ENCODE data around the gene CEBPA. TPM values are rescaled to one million over a fixed set of nuclear protein-coding genes. Genes with fewer than 3 reads are reported as not detected.
A peak's percentile ranks its signal among the peaks of the same experiment; 100 is the strongest.

CEBPA gene
- total and polyA plus RNA-seq, 2 donors (not counting 1 experiment from before 2014, with no cell fraction given), result 1.7 to 2.6 TPM

DNA sequence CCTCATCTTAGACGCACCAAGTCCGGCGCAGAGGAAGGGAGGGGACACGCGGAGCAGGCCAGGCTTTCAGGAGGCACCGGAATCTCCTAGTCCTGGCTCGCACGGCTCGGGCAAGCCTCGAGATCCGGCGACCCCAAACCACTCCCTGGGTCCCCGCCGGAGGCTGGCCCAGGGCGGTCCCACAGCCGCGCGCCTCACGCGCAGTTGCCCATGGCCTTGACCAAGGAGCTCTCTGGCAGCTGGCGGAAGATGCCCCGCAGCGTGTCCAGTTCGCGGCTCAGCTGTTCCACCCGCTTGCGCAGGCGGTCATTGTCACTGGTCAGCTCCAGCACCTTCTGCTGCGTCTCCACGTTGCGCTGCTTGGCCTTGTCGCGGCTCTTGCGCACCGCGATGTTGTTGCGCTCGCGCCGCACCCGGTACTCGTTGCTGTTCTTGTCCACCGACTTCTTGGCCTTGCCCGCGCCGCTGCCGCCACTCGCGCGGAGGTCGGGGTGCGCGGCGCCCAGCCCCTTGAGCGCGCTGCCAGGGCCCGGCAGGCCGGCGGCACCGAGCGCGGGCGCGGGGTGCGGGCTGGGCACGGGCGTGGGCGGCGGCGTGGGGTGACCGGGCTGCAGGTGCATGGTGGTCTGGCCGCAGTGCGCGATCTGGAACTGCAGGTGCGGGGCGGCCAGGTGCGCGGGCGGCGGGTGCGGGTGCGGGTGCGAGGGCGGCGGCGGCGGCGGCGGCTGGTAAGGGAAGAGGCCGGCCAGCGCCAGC, 1.0 kb downstream of the CEBPA start:
- Histone ChIP-seq H3K9me3 (ENCODE audit: control extremely low read depth in 1 of 3, control insufficient read depth in 2 of 3, insufficient read depth in 1 of 3, low read length in 2 of 3) (peaks cover 0 to 10% (median 0%) of the 10 kb centered on the region in 3 donors), H3K4me3 (ENCODE audit: control extremely low read depth in 1 of 5, extremely low read depth in 1 of 5, insufficient read depth in 1 of 5, low read depth in 2 of 5, low read length in 4 of 5) (peak overlapping the region in 4 of 5 experiments; percentile 11 to 77 (median 54)), H3K9ac (ENCODE audit: low read length) (no peak overlapping the region), H2AFZ (ENCODE audit: insufficient read depth, low read depth, low read length, poor library complexity, severe bottlenecking) (peak overlapping the region; percentile 76), H3K79me2 (ENCODE audit: control insufficient read depth, insufficient read depth, low read length) (no peaks in the 10 kb centered on the region), H3K4me2 (replicated peaks; ENCODE audit: low read depth, low read length, poor library complexity, severe bottlenecking) (peak overlapping the region; percentile 100), H3K36me3 (replicated peaks in 1 of 2; ENCODE audit: control extremely low read depth in 1 of 2, control insufficient read depth in 1 of 2, extremely low read depth in 1 of 2, insufficient read depth in 2 of 2, low read length in 1 of 2) (no peaks in the 10 kb centered on the region), H3K27me3 (replicated peaks in 1 of 4; ENCODE audit: control extremely low read depth in 1 of 4, control insufficient read depth in 3 of 4, insufficient read depth in 4 of 4, low read length in 3 of 4) (peaks cover 0 to 56% (median 28%) of the 10 kb centered on the region in 4 experiments), H3K4me1 (ENCODE audit: control insufficient read depth in 2 of 2, insufficient read depth in 2 of 2, low read length in 2 of 2) (peaks cover 19 to 21% of the 10 kb centered on the region in 2 donors), H3K27ac (ENCODE audit: low read length in 2 of 2) (no peak overlapping the region), H4K20me1 (ENCODE audit: control insufficient read depth, insufficient read depth, low read length, poor library complexity, severe bottlenecking) (no peaks in the 10 kb centered on the region)
- no peak for TF ChIP-seq CTCF (IDR thresholded peaks at IDR 0.05)
- TF ChIP-seq EZH2 (IDR thresholded peaks at IDR 0.05; ENCODE audit: borderline replicate concordance, insufficient read depth, low read depth, low read length, poor library complexity, severe bottlenecking), result no peak
- peaks cover 44% of the 10 kb centered on the region for H3K27me3 Mint-ChIP-seq
- WGBS (ENCODE audit: insufficient coverage), result 4% methylated on average over 91 of the region's 91 CpGs
- ChIA-PET CTCF (interaction anchor here (2.2 kb wide), 1 partner anchor 66 kb away, joined by 5 read pairs; no protein-coding TSS in a partner anchor), POLR2A (no interaction called here)
- no peaks in the 10 kb centered on the region for H3K9me3 Mint-ChIP-seq (ENCODE audit: insufficient read depth)
- DNase-seq, result peak; percentile 48
- ATAC-seq (ENCODE audit: low read depth), result no peak
- H3K4me3 Mint-ChIP-seq, result peak overlapping the region; percentile 68
- H3K27ac Mint-ChIP-seq, result no peak overlapping the region
- peaks cover 10% of the 10 kb centered on the region for H3K4me1 Mint-ChIP-seq
- intact Hi-C loops (cut with micrococcal nuclease), result no loop called here

GRCh38 chr19:33300894-33301143, 1.5 kb downstream of the CEBPA start:
- Histone ChIP-seq H3K4me2 (replicated peaks; ENCODE audit: low read depth, low read length, poor library complexity, severe bottlenecking) (peak overlapping the region; percentile 100), H3K27ac (ENCODE audit: low read length in 2 of 2) (no peak overlapping the region), H4K20me1 (ENCODE audit: control insufficient read depth, insufficient read depth, low read length, poor library complexity, severe bottlenecking) (no peaks in the 10 kb centered on the region), H3K36me3 (replicated peaks in 1 of 2; ENCODE audit: control extremely low read depth in 1 of 2, control insufficient read depth in 1 of 2, extremely low read depth in 1 of 2, insufficient read depth in 2 of 2, low read length in 1 of 2) (no peaks in the 10 kb centered on the region), H3K27me3 (replicated peaks in 1 of 4; ENCODE audit: control extremely low read depth in 1 of 4, control insufficient read depth in 3 of 4, insufficient read depth in 4 of 4, low read length in 3 of 4) (peaks cover 0 to 58% (median 28%) of the 10 kb centered on the region in 4 experiments), H3K4me1 (ENCODE audit: control insufficient read depth in 2 of 2, insufficient read depth in 2 of 2, low read length in 2 of 2) (peaks cover 19 to 21% of the 10 kb centered on the region in 2 donors), H3K9me3 (ENCODE audit: control extremely low read depth in 1 of 3, control insufficient read depth in 2 of 3, insufficient read depth in 1 of 3, low read length in 2 of 3) (peaks cover 0 to 10% (median 0%) of the 10 kb centered on the region in 3 donors), H3K79me2 (ENCODE audit: control insufficient read depth, insufficient read depth, low read length) (no peaks in the 10 kb centered on the region), H3K9ac (ENCODE audit: low read length) (no peak overlapping the region), H3K4me3 (ENCODE audit: control extremely low read depth in 1 of 5, extremely low read depth in 1 of 5, insufficient read depth in 1 of 5, low read depth in 2 of 5, low read length in 4 of 5) (peak overlapping the region in 1 of 5 experiments; percentile 11), H2AFZ (ENCODE audit: insufficient read depth, low read depth, low read length, poor library complexity, severe bottlenecking) (no peak overlapping the region)
- CTCF ChIA-PET, result interaction anchor here (2.2 kb wide), 1 partner anchor 65 kb away, joined by 5 read pairs; no protein-coding TSS in a partner anchor
- no peak for DNase-seq
- ATAC-seq (ENCODE audit: low read depth), result no peak
- intact Hi-C loops (cut with micrococcal nuclease), result no loop called here
- peak overlapping the region; percentile 68 for H3K4me3 Mint-ChIP-seq
- POLR2A ChIA-PET, result no interaction called here
- H3K4me1 Mint-ChIP-seq, result peaks cover 10% of the 10 kb centered on the region
- peaks cover 44% of the 10 kb centered on the region for H3K27me3 Mint-ChIP-seq
- H3K27ac Mint-ChIP-seq, result no peak overlapping the region
- TF ChIP-seq CTCF (IDR thresholded peaks at IDR 0.05) (no peak), EZH2 (IDR thresholded peaks at IDR 0.05; ENCODE audit: borderline replicate concordance, insufficient read depth, low read depth, low read length, poor library complexity, severe bottlenecking) (no peak)
- WGBS (ENCODE audit: insufficient coverage), result 10% methylated on average over 5 of the region's 7 CpGs
- no peaks in the 10 kb centered on the region for H3K9me3 Mint-ChIP-seq (ENCODE audit: insufficient read depth)

Measured in B cell (primary cell).